ENCODE data around the gene CRYGS.

GRCh38 chr3:186570096-186570940 is 26.1 kb upstream of the CRYGS start, which contains the start of gene DNAJB11:
- TF ChIP-seq CTCF (IDR thresholded peaks at IDR 0.05): no peak
- TF ChIP-seq POLR2AphosphoS5 (IDR thresholded peaks at IDR 0.05; ENCODE audit: low read depth, low read length): peak; percentile 82
- peak; percentile 39; the same call in 1 of the 2 replicates for TF ChIP-seq USF1 (IDR thresholded peaks at IDR 0.05; ENCODE audit: borderline replicate concordance, low read depth)
- peak; percentile 80 for TF ChIP-seq MXI1 (IDR thresholded peaks at IDR 0.05; ENCODE audit: low read depth, low read length)
- TF ChIP-seq RCOR1 (IDR thresholded peaks at IDR 0.05; ENCODE audit: low read length): peak; percentile 59; the same call in 1 of the 2 replicates
- TF ChIP-seq FOXJ3 (CRISPR knock-in tag; IDR thresholded peaks at IDR 0.05): no peak
